ENCODE results near the gene MRPL10.

DNA sequence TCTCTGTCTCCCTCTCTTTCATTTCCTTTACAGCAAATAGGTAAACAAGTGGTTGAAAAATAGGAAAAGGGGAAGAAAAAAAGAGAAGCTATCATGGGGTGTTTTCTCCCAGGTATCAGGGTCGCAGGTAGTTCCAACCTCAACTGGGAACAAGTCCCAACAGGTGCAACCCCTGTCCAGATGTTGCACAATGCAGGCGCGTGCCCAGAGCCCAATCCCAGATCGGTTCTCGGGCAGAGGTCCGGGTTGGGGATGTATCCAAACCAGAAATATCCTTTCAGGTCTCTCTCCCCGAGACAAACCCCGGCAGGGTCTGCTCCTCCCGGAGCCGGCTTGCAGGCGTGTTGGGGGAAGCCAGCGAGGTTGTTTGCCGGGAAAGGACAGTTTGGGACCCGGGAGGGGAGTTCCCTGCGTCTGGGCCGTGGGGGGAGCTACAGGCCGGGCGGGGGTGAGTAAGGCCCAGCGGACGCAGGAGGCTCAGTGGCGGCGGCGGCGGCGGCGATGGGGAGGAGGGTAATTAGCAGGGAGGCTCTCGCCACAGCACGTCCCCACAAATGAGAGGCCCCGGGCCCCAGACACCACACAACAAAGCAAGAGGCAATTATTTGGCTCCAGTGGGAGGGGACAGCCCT lies 40.8 kb upstream of the MRPL10 start:
- TF ChIP-seq, protein P1, sequence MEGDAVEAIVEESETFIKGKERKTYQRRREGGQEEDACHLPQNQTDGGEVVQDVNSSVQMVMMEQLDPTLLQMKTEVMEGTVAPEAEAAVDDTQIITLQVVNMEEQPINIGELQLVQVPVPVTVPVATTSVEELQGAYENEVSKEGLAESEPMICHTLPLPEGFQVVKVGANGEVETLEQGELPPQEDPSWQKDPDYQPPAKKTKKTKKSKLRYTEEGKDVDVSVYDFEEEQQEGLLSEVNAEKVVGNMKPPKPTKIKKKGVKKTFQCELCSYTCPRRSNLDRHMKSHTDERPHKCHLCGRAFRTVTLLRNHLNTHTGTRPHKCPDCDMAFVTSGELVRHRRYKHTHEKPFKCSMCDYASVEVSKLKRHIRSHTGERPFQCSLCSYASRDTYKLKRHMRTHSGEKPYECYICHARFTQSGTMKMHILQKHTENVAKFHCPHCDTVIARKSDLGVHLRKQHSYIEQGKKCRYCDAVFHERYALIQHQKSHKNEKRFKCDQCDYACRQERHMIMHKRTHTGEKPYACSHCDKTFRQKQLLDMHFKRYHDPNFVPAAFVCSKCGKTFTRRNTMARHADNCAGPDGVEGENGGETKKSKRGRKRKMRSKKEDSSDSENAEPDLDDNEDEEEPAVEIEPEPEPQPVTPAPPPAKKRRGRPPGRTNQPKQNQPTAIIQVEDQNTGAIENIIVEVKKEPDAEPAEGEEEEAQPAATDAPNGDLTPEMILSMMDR (IDR thresholded peaks at IDR 0.05), result no peak
- no peak for TF ChIP-seq POLR2A (IDR thresholded peaks at IDR 0.05)

Data from right lobe of liver (tissue), 4 donors.